GM19463 (cell line): Measurements from ENCODE around the gene TRUB1.

Source experiments
- ATAC-seq: cut with Tn5 transposase; IDR thresholded peaks from one replicate; pipeline ENCODE4 v1.9.1; 2021; ENCODE audit warnings: mild to moderate bottlenecking, moderate library complexity; ENCODE audit not compliant: unreplicated experiment

TRUB1 gene

GRCh38 chr10:114973997-114974396 lies 36.0 kb downstream of the TRUB1 start:
- no peak for ATAC-seq

- no peak for ATAC-seq
Observed at GRCh38 chr10:114974625-114975024, 36.6 kb downstream of the TRUB1 start.

- no peak for ATAC-seq
Observed at GRCh38 chr10:114975091-114975490, 37.1 kb downstream of the TRUB1 start.

GRCh38 chr10:114982989-114983388 lies 45.0 kb downstream of the TRUB1 start:
- no peak for ATAC-seq

GRCh38 chr10:114987995-114988394 lies 50.0 kb downstream of the TRUB1 start:
- no peak for ATAC-seq

- no peak for ATAC-seq
Observed at GRCh38 chr10:114990586-114990985, 52.6 kb downstream of the TRUB1 start.

GRCh38 chr10:114990991-114991390 lies 53.0 kb downstream of the TRUB1 start:
- no peak for ATAC-seq

GRCh38 chr10:114992189-114992775 lies 54.3 kb downstream of the TRUB1 start:
- no peak for ATAC-seq

- no peak for ATAC-seq
Observed at GRCh38 chr10:114995468-114996247, 57.7 kb downstream of the TRUB1 start.

GRCh38 chr10:114996542-114996941 lies 58.5 kb downstream of the TRUB1 start:
- ATAC-seq, result no peak

GRCh38 chr10:114998993-114999392 lies 61.0 kb downstream of the TRUB1 start:
- no peak for ATAC-seq

GRCh38 chr10:115001506-115002381 lies 63.7 kb downstream of the TRUB1 start:
- ATAC-seq, result no peak

- no peak for ATAC-seq
Observed at GRCh38 chr10:115003396-115003795, 65.4 kb downstream of the TRUB1 start.

- ATAC-seq, result no peak
Observed at GRCh38 chr10:115004236-115004862, 66.4 kb downstream of the TRUB1 start.

- ATAC-seq, result no peak
Observed at GRCh38 chr10:115005771-115006170, 67.8 kb downstream of the TRUB1 start.

GRCh38 chr10:115018185-115018931 lies 80.4 kb downstream of the TRUB1 start:
- ATAC-seq, result no peak

- no peak for ATAC-seq
Observed at GRCh38 chr10:115020449-115020848, 82.5 kb downstream of the TRUB1 start.

- ATAC-seq, result no peak
Observed at GRCh38 chr10:115022733-115023132, 84.7 kb downstream of the TRUB1 start.

- ATAC-seq, result no peak
Observed at GRCh38 chr10:115023715-115024114, 85.7 kb downstream of the TRUB1 start.

- ATAC-seq, result no peak
Observed at GRCh38 chr10:115024371-115024770, 86.4 kb downstream of the TRUB1 start.
